HepG2 (cell line): ENCODE data around the gene TCERG1L. TPM values are rescaled to one million over a fixed set of nuclear protein-coding genes. Genes with fewer than 3 reads are reported as not detected.

Experiments
- ATAC-seq: fragments of 200-7000 bp; cut with Tn5 transposase; 3 replicates; pipeline ENCODE4 v1.9.1; 2020; ENCODE audit warnings: mild to moderate bottlenecking, moderate library complexity
- BruUV-seq: library from RNA; stranded (reverse); fragments of 400-500 nt; replicated peaks from 2 replicates; lab custom pipeline; 2021; lab: Mats Ljungman, UMichigan
- CTCF ChIA-PET: fragments of 300-600 bp; formaldehyde crosslinking; extraction: SDS; loops from one replicate; lab custom pipeline; 2021; ENCODE audit warnings: low total read pairs, inconsistent platforms, low intra/inter-chr PET ratio; lab: Yijun Ruan, JAX
- POLR2A ChIA-PET: fragments of 350-600 bp; sonication (Branson Sonifier 250); formaldehyde crosslinking; loops from one replicate; lab custom pipeline; 2020; ENCODE audit warnings: antibody characterized with exemption, inconsistent platforms; lab: Yijun Ruan, JAX
- DNase-seq: peaks from one replicate; pipeline ENCODE4 v3.0.0-alpha.2; 2015; ENCODE audit warnings: low spot score
- FAIRE-seq: peaks from 3 replicates; lab custom pipeline; 2011; peaks lifted over from hg19 to GRCh38; lab: Jason Lieb, UNC
- H2AFZ ChIP-seq: one replicate; pipeline ENCODE4 v1.6.1; 2011; ENCODE audit warnings: low read length, inconsistent platforms
- H3K27ac ChIP-seq: fragments of 300-600 bp; 3 replicates; pipeline ENCODE4 v1.8.0; 2011; ENCODE audit warnings: mixed run types, mild to moderate bottlenecking, mixed read lengths, low read length, inconsistent platforms; ENCODE audit not compliant: insufficient read depth; ENCODE audit errors: extremely low read length
- H3K27me3 ChIP-seq, 2 experiments: fragments of 200-600 bp in 1 of 2; 2 replicates in 1 of 2; 3 replicates in 1 of 2; pipeline versions ENCODE4 v1.6.0 to v1.8.0; 2011; ENCODE audit warnings: low read length in 2 of 2, mild to moderate bottlenecking in 2 of 2, moderate library complexity in 2 of 2, inconsistent platforms in 1 of 2; ENCODE audit not compliant: insufficient read depth in 2 of 2, control insufficient read depth in 1 of 2
- H3K36me3 ChIP-seq, 2 experiments: fragments of 200-600 bp in 1 of 2; replicated peaks in 1 of 2; 2 replicates in 1 of 2; 3 replicates in 1 of 2; pipeline versions ENCODE4 v1.5.1 to v1.8.0; 2011; ENCODE audit warnings: low read length in 2 of 2, inconsistent platforms in 1 of 2; ENCODE audit not compliant: insufficient read depth in 2 of 2, control insufficient read depth in 1 of 2
- H3K4me1 ChIP-seq: 2 replicates; pipeline ENCODE4 v1.5.1; 2012; ENCODE audit warnings: low read length, inconsistent platforms; ENCODE audit not compliant: insufficient read depth
- H3K4me2 ChIP-seq: 2 replicates; pipeline ENCODE4 v1.6.0; 2011; ENCODE audit warnings: low read depth, low read length, inconsistent platforms
- H3K4me3 ChIP-seq, 3 experiments: fragments of 200-600 bp in 1 of 3; sonication (generic), shearing (Covaris generic) in 1 of 3; replicated peaks in 1 of 3; 2 replicates each; pipeline ENCODE4 v1.5.1; 2011 to 2016; ENCODE audit warnings: low read length in 3 of 3, inconsistent platforms in 2 of 3, low read depth in 2 of 3, mild to moderate bottlenecking in 2 of 3, control low read depth in 1 of 3, mixed read lengths in 1 of 3; ENCODE audit not compliant: insufficient read depth in 1 of 3
- H3K79me2 ChIP-seq: one replicate; pipeline ENCODE4 v1.6.1; 2011; ENCODE audit warnings: low read length, inconsistent platforms; ENCODE audit not compliant: insufficient read depth
- H3K9ac ChIP-seq: 2 replicates; pipeline ENCODE4 v1.6.0; 2011; ENCODE audit warnings: mild to moderate bottlenecking, low read depth, low read length, inconsistent platforms; ENCODE audit not compliant: insufficient read depth
- H3K9me3 ChIP-seq: 2 replicates; pipeline ENCODE4 v1.5.1; 2012; ENCODE audit warnings: mild to moderate bottlenecking, low read length
- H4K20me1 ChIP-seq: 2 replicates; pipeline ENCODE4 v1.6.0; 2011; ENCODE audit warnings: inconsistent platforms, mild to moderate bottlenecking, low read length, moderate library complexity; ENCODE audit not compliant: insufficient read depth
- BRD4 ChIP-seq: sonication (generic); formaldehyde crosslinking; IDR thresholded peaks from 2 replicates; pipeline ENCODE4 v1.4.0; 2020; ENCODE audit warnings: missing genetic modification reagents
- CSRNP2 ChIP-seq: sonication (generic); formaldehyde crosslinking; conservative IDR thresholded peaks from 2 replicates; pipeline ENCODE4 v1.8.0; 2022; ENCODE audit warnings: low read depth, missing genetic modification reagents
- EHMT2 ChIP-seq: fragments of 200-600 bp; sonication (generic); IDR thresholded peaks from 2 replicates; pipeline ENCODE4 v1.7.0; 2017; ENCODE audit warnings: antibody characterized with exemption, low read depth, low read length, borderline replicate concordance
- GABPA ChIP-seq, 2 experiments: IDR thresholded peaks; 2 replicates each; pipeline ENCODE4 v1.6.1; 2011 to 2016; ENCODE audit warnings: low read depth in 2 of 2, low read length in 1 of 2, missing biosample characterization in 1 of 2, missing genetic modification characterization in 1 of 2
- GMEB1 ChIP-seq: sonication (generic); formaldehyde crosslinking; IDR thresholded peaks from 2 replicates; pipeline ENCODE4 v1.5.1; 2020; ENCODE audit warnings: missing genetic modification reagents, mild to moderate bottlenecking, borderline replicate concordance
- RNF219 ChIP-seq: sonication (generic); formaldehyde crosslinking; IDR thresholded peaks from 2 replicates; pipeline ENCODE4 v1.5.0; 2020; ENCODE audit warnings: mild to moderate bottlenecking, missing genetic modification reagents
- TFDP1 ChIP-seq: IDR thresholded peaks from 2 replicates; pipeline ENCODE4 v1.6.1; 2016; ENCODE audit warnings: missing compliant biosample characterization, missing genetic modification reagents, borderline replicate concordance
- TOE1 ChIP-seq: sonication (generic); formaldehyde crosslinking; IDR thresholded peaks from 2 replicates; pipeline ENCODE4 v1.4.0; 2020; ENCODE audit warnings: mild to moderate bottlenecking, missing genetic modification reagents
- ZFY ChIP-seq: sonication (generic); formaldehyde crosslinking; IDR thresholded peaks from 2 replicates; pipeline ENCODE4 v1.4.0; 2020; ENCODE audit warnings: missing genetic modification reagents
- ZNF503 ChIP-seq: sonication (generic); formaldehyde crosslinking; IDR thresholded peaks from 2 replicates; pipeline ENCODE4 v1.4.0; 2020; ENCODE audit warnings: missing genetic modification reagents
- ZNF710 ChIP-seq: sonication (generic); formaldehyde crosslinking; IDR thresholded peaks from 2 replicates; pipeline ENCODE4 v1.5.0; 2020; ENCODE audit warnings: mild to moderate bottlenecking, missing genetic modification reagents, borderline replicate concordance
- whole genome bisulfite sequencing: methylation state at CpG from one replicate; pipeline ENCODE4 v1.1.6; 2017; ENCODE audit warnings: low lambda C conversion rate; 5-methylcytosine and 5-hydroxymethylcytosine counted together
- in situ Hi-C: cut with HindIII; loops from 2 replicates; pipeline ENCODE4 v1.10.0; 2017; ENCODE audit warnings: low pct_unique_long_range_greater_than_20kb; ENCODE audit not compliant: extremely low pct_ligation_motif_present
- intact Hi-C: fragments of 100-400 bp; cut with micrococcal nuclease; formaldehyde crosslinking; loops from one replicate; pipeline ENCODE4 v1.10.0; 2022; ENCODE audit not compliant: unreplicated experiment
- polyA plus RNA-seq, 8 experiments: library from polyadenylated mRNA; depleted of rRNA in 3 of 8; stranded (reverse) in 7 of 8; unstranded in 1 of 8; fragments of >200 nt; fragmentation: Illumina TruSeq in 4 of 8; extraction: Trizol in 4 of 8; gene quantifications; 2 replicates each; pipeline versions ENCODE4 v1.2.1 to v1.2.3, GENCODE V29; 2011 to 2016; ENCODE audit warnings: low read depth in 4 of 8, missing spikeins in 1 of 8, mixed read lengths in 1 of 8; ENCODE audit not compliant: insufficient read depth in 1 of 8
- total RNA-seq, 5 experiments: library from RNA; depleted of rRNA; stranded (reverse); fragments of >200 nt; fragmentation: Illumina TruSeq; extraction: Trizol; gene quantifications; 2 replicates each; pipeline ENCODE4 v1.2.3, GENCODE V29; 2016; ENCODE audit warnings: low read depth in 1 of 5

Gene TCERG1L
- total and polyA plus RNA-seq, 2 of the 13 experiments (the other 11 are each of a cell fraction or from before 2014, with no cell fraction given), result not detected

- ChIA-PET POLR2A (no interaction called here), CTCF (no interaction called here)
- FAIRE-seq, result no peak
- no peaks in the 10 kb centered on the region for H3K79me2 ChIP-seq
- ATAC-seq, result no peak
- H3K36me3 ChIP-seq, result no peaks in the 10 kb centered on the region
- H3K4me2 ChIP-seq, result no peak overlapping the region
- no peaks in the 10 kb centered on the region for H3K9me3 ChIP-seq
- H4K20me1 ChIP-seq, result no peaks in the 10 kb centered on the region
- H3K27me3 ChIP-seq, result peaks cover 11 to 60% of the 10 kb centered on the region in 2 experiments; a peak in 4 of 5 replicates
- no peak for DNase-seq
- 17% methylated on average over 2 of the region's 9 CpGs for WGBS
- intact Hi-C loops, result no loop called here
- H3K9ac ChIP-seq, result no peak overlapping the region
- H3K27ac ChIP-seq, result no peak overlapping the region
- no peaks in the 10 kb centered on the region for H3K4me1 ChIP-seq
- no peak overlapping the region for H3K4me3 ChIP-seq
- in situ Hi-C loops, result no loop called here
- no peak overlapping the region for H2AFZ ChIP-seq
- no TSS peak for BruUV-seq
- TF ChIP-seq GABPA (IDR thresholded peaks at IDR 0.05; ENCODE audit: low read depth, low read length), result no peak
- TF ChIP-seq GABPA (CRISPR knock-in tag; IDR thresholded peaks at IDR 0.05; ENCODE audit: low read depth), result no peak
- TF ChIP-seq GMEB1 (CRISPR knock-in tag), result no peak
- TF ChIP-seq ZNF710 (CRISPR knock-in tag), result no peak
- TF ChIP-seq TFDP1, result no peak
- TF ChIP-seq CSRNP2 (CRISPR knock-in tag), result no peak
- TF ChIP-seq EHMT2, result no peak
- no peak for TF ChIP-seq ZFY (CRISPR knock-in tag)
- no peak for TF ChIP-seq BRD4
- no peak for TF ChIP-seq ZNF503 (CRISPR knock-in tag)
- TF ChIP-seq TOE1 (CRISPR knock-in tag), result no peak
- no peak for TF ChIP-seq RNF219 (CRISPR knock-in tag)
Observed at GRCh38 chr10:131216681-131217230, 94.8 kb downstream of the TCERG1L start.
